Measurements from ENCODE around the gene EID2B. TPM values are rescaled to one million over a fixed set of nuclear protein-coding genes. Genes with fewer than 3 reads are reported as not detected.

The EID2B gene
- total RNA-seq, 1 donor from 2014 or later = 1.8 TPM

GRCh38 chr19:39533791-39534190 lies 1.1 kb upstream of the EID2B start:
- no peak overlapping the region for H3K4me3 Mint-ChIP-seq (ENCODE audit: low read depth)
- H3K27ac Mint-ChIP-seq = no peak overlapping the region
- no peaks in the 10 kb centered on the region for H3K9me3 Mint-ChIP-seq (ENCODE audit: low read depth)
- peaks cover 7% of the 10 kb centered on the region for H3K4me1 Mint-ChIP-seq (ENCODE audit: low read depth)
- TF ChIP-seq CTCF (IDR thresholded peaks at IDR 0.05; ENCODE audit: unreplicated experiment) = no peak
- DNase-seq (ENCODE audit: low spot score, unreplicated experiment) = no peak
- no peaks in the 10 kb centered on the region for H3K27me3 Mint-ChIP-seq
- no peaks in the 10 kb centered on the region for H3K36me3 Mint-ChIP-seq (ENCODE audit: insufficient read depth)

- Mint-ChIP-seq H3K27me3 (no peaks in the 10 kb centered on the region), H3K27ac (no peak overlapping the region), H3K36me3 (ENCODE audit: insufficient read depth) (no peaks in the 10 kb centered on the region), H3K4me1 (ENCODE audit: low read depth) (peaks cover 2% of the 10 kb centered on the region), H3K4me3 (ENCODE audit: low read depth) (peak overlapping the region; percentile 38), H3K9me3 (ENCODE audit: low read depth) (no peaks in the 10 kb centered on the region)
- DNase-seq (ENCODE audit: low spot score, unreplicated experiment) = no peak
- TF ChIP-seq CTCF (IDR thresholded peaks at IDR 0.05; ENCODE audit: unreplicated experiment) = no peak
Observed at GRCh38 chr19:39533003-39533512, 406 bp upstream of the EID2B start.

GRCh38 chr19:39531834-39532232 lies 819 bp downstream of the EID2B start:
- peak overlapping the region; percentile 87 for H3K27ac Mint-ChIP-seq
- H3K9me3 Mint-ChIP-seq (ENCODE audit: low read depth) = no peaks in the 10 kb centered on the region
- H3K4me1 Mint-ChIP-seq (ENCODE audit: low read depth) = peaks cover 2% of the 10 kb centered on the region
- peak overlapping the region; percentile 91 for H3K4me3 Mint-ChIP-seq (ENCODE audit: low read depth)
- no peaks in the 10 kb centered on the region for H3K27me3 Mint-ChIP-seq
- no peaks in the 10 kb centered on the region for H3K36me3 Mint-ChIP-seq (ENCODE audit: insufficient read depth)
- DNase-seq (ENCODE audit: low spot score, unreplicated experiment) = no peak
- TF ChIP-seq CTCF (IDR thresholded peaks at IDR 0.05; ENCODE audit: unreplicated experiment) = no peak

GRCh38 chr19:39525205-39525604 lies 7.4 kb downstream of the EID2B start:
- no peak for TF ChIP-seq CTCF (IDR thresholded peaks at IDR 0.05; ENCODE audit: unreplicated experiment)
- DNase-seq (ENCODE audit: low spot score, unreplicated experiment) = no peak
- Mint-ChIP-seq H3K9me3 (ENCODE audit: low read depth) (no peaks in the 10 kb centered on the region), H3K27me3 (no peaks in the 10 kb centered on the region), H3K4me3 (ENCODE audit: low read depth) (no peak overlapping the region), H3K4me1 (ENCODE audit: low read depth) (no peaks in the 10 kb centered on the region), H3K36me3 (ENCODE audit: insufficient read depth) (peaks cover 3% of the 10 kb centered on the region), H3K27ac (no peak overlapping the region)

- no peak for TF ChIP-seq CTCF (IDR thresholded peaks at IDR 0.05; ENCODE audit: unreplicated experiment)
- Mint-ChIP-seq H3K4me3 (ENCODE audit: low read depth) (no peak overlapping the region), H3K27me3 (no peaks in the 10 kb centered on the region), H3K27ac (no peak overlapping the region), H3K36me3 (ENCODE audit: insufficient read depth) (peaks cover 3% of the 10 kb centered on the region), H3K4me1 (ENCODE audit: low read depth) (no peaks in the 10 kb centered on the region), H3K9me3 (ENCODE audit: low read depth) (no peaks in the 10 kb centered on the region)
- no peak for DNase-seq (ENCODE audit: low spot score, unreplicated experiment)
Observed at GRCh38 chr19:39524495-39524894, 8.2 kb downstream of the EID2B start.

Data from progenitor cell of endocrine pancreas (in vitro differentiated cells).